ENCODE measurements around the gene ESPL1. TPM values are rescaled to one million over a fixed set of nuclear protein-coding genes. Genes with fewer than 3 reads are reported as not detected.
A peak's percentile ranks its signal among the peaks of the same experiment; 100 is the strongest.
"Not testable (repeated sequence)": the region's sequence is repeated elsewhere in the genome, so short reads cannot be mapped to it uniquely, and the experiment has no call there.

The ESPL1 gene
- total RNA-seq, 1 experiment from 2014 or later: 29.5 TPM

GRCh38 chr12:53326460-53327185 is 58.5 kb downstream of the ESPL1 start:
- DNase-seq: no peak
- H3K27ac ChIP-seq: no peak overlapping the region
- no peak overlapping the region for H3K4me3 ChIP-seq
- 0 out of 2 replicates have a peak, but pooled peaks cover 4% of the 10 kb centered on the region for H3K4me1 ChIP-seq
- no peaks in the 10 kb centered on the region for H3K36me3 ChIP-seq
- peaks cover 10% of the 10 kb centered on the region for H3K27me3 ChIP-seq
- no peaks in the 10 kb centered on the region for H3K9me3 ChIP-seq (replicated peaks)

DNA sequence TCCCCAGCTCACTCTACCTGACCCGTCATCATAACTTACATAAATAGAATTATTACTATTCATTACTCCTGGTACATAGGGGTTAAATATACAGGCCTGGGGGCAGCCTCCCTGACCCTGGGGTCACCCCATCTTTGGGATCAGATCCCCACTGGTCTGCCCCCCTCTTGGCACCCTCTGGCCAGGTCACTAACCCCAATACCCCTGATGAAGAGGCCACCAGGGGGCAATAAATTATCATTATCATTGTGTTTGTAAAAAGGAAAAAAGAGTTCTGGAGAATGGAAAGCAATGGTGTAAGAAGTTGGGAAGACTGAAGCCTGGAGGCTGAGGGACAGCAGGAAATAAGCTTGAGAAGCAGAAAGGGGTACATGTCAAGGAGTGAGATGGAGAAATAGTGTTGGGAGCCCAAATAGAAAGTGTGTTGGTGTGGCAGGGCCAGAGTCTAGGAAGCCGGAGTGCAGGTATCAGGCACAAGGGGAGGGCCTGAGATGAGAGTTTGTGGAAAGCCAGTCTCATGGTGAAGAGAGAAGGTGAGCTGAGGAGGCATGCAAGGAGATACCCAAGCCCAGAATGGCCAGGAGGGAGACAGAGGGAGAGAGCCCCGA is 59.4 kb downstream of the ESPL1 start:
- Histone ChIP-seq H3K27me3 (peaks cover 10% of the 10 kb centered on the region), H3K4me1 (0 out of 2 replicates have a peak, but pooled peaks cover 4% of the 10 kb centered on the region), H3K36me3 (no peaks in the 10 kb centered on the region), H3K9me3 (replicated peaks) (no peaks in the 10 kb centered on the region), H3K27ac (no peak overlapping the region), H3K4me3 (no peak overlapping the region)
- DNase-seq: peak in 1 of 2 experiments; percentile 28

- Histone ChIP-seq H3K4me1 (0 out of 2 replicates have a peak, but pooled peaks cover 4% of the 10 kb centered on the region), H3K9me3 (replicated peaks) (no peaks in the 10 kb centered on the region), H3K36me3 (no peaks in the 10 kb centered on the region), H3K4me3 (no peak overlapping the region), H3K27me3 (peaks cover 13% of the 10 kb centered on the region), H3K27ac (no peak overlapping the region)
- DNase-seq: no peak
Observed at GRCh38 chr12:53328043-53328435, 59.9 kb downstream of the ESPL1 start.

DNA sequence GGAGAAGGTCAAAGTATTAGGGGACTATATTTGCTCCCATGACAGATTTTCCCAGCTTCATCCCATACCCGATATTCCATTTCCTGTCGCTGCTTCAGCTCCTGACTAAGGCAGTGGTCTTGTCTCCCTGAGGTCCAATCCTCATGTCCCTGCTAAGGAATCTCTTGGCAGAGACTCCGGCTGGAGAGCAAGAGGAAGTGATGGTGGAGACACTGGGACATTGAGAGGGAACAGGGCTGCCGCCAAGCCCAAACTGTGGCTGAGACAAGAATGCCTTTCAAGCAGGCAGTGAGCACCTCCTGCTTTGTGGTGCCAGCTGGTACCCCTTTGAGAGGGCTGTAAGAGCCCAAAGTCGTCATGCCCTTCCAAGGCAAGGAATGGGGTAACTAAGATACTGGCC is 62.6 kb downstream of the ESPL1 start:
- H3K36me3 ChIP-seq: no peaks in the 10 kb centered on the region
- H3K4me1 ChIP-seq: no peaks in the 10 kb centered on the region
- no peak overlapping the region for H3K27ac ChIP-seq
- DNase-seq: no peak
- no peak overlapping the region for H3K4me3 ChIP-seq
- H3K27me3 ChIP-seq: peaks cover 25% of the 10 kb centered on the region
- H3K9me3 ChIP-seq (replicated peaks): no peaks in the 10 kb centered on the region

DNA sequence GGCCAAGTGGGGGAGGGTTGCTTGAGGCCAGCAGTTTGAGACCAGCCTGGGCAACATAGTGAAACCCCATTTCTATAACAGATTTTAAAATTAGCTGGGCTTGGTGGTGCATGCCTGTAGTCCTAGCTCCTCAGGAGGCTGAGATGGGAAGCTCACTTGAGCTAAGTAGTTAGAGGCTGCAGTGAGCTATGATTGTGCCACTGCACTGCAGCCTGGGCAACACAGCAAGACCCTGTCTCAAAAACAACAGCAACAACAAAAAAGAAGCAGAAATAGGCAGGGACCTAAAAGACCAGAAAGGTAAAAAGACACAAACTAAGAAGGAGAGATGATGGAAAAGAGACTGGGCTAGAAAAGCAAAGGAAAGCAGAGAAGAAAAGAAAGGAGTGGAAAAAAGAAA is 64.2 kb downstream of the ESPL1 start:
- DNase-seq, H3K36me3 ChIP-seq: not testable (repeated sequence)
- H3K27me3 ChIP-seq: peaks cover 35% of the 10 kb centered on the region

GRCh38 chr12:53332744-53333143 is 64.6 kb downstream of the ESPL1 start:
- Histone ChIP-seq H3K9me3 (replicated peaks) (no peaks in the 10 kb centered on the region), H3K27ac (no peak overlapping the region), H3K4me1 (peaks cover 2% of the 10 kb centered on the region; the same call in 1 of the 2 replicates), H3K4me3 (no peak overlapping the region), H3K27me3 (peaks cover 35% of the 10 kb centered on the region), H3K36me3 (no peaks in the 10 kb centered on the region)
- DNase-seq: no peak

More for the DNA sequence above, 64.2 kb downstream of the ESPL1 start:
- H3K9me3 ChIP-seq (replicated peaks); H3K27ac ChIP-seq; H3K4me1 ChIP-seq; H3K4me3 ChIP-seq: not testable (repeated sequence)

- no peaks in the 10 kb centered on the region for H3K36me3 ChIP-seq
- no peak overlapping the region for H3K27ac ChIP-seq
- peaks cover 39% of the 10 kb centered on the region for H3K27me3 ChIP-seq
- DNase-seq: no peak
- H3K4me1 ChIP-seq: peaks cover 5% of the 10 kb centered on the region; the same call in 1 of the 2 replicates
- no peaks in the 10 kb centered on the region for H3K9me3 ChIP-seq (replicated peaks)
- no peak overlapping the region for H3K4me3 ChIP-seq
Observed at GRCh38 chr12:53333289-53333688, 65.2 kb downstream of the ESPL1 start.

DNA sequence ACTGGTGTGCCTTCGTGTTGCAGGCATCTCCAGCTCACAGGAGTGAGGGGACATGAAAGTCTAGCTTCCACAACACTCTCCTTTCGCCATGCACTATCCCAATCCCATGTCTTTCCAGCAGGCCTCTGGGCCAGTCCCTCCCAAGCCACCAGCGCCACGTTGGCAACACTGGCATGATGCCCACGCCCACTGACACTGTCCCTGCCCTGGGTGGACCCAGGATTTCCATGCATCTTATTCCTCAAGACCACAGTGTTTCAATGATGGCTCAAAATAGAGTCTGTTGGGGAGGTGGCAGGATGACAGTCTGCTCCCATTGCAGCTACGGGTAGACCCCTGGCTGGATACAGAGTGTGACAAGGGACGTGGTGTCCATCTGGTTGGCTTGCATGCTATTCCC is 65.7 kb downstream of the ESPL1 start:
- Histone ChIP-seq H3K27me3 (peaks cover 45% of the 10 kb centered on the region), H3K9me3 (replicated peaks) (no peaks in the 10 kb centered on the region), H3K4me1 (peaks cover 6% of the 10 kb centered on the region; the same call in 1 of the 2 replicates), H3K36me3 (no peaks in the 10 kb centered on the region), H3K4me3 (no peak overlapping the region), H3K27ac (no peak overlapping the region)
- no peak for DNase-seq

GRCh38 chr12:53334822-53335221 is 66.7 kb downstream of the ESPL1 start:
- Histone ChIP-seq H3K36me3 (no peaks in the 10 kb centered on the region), H3K27ac (no peak overlapping the region), H3K27me3 (peaks cover 45% of the 10 kb centered on the region), H3K4me3 (no peak overlapping the region), H3K9me3 (replicated peaks) (no peaks in the 10 kb centered on the region), H3K4me1 (peaks cover 6% of the 10 kb centered on the region; the same call in 1 of the 2 replicates)
- no peak for DNase-seq

DNA sequence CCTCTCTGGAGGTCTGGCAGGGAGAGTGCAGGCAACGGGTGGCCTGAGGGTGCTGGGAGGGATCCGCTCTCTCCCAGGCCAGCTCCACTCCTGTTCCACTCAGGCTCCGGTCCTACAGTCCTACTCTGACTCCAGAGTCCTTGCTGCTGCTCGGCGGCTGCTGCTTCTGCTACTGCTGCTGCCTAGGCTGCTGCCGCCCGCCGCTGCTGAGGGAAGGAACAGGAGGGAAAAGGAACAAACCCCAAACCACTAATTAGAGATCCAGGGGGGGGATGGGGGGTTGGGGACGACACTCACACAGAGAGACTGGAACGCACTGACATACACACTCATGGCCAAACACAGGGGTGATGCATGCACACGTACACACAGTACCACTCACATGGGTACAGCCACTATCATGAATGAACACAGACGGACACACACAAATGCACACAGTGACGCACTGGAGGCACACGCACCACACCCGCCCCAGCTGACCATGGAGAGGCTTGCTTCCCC is 68.1 kb downstream of the ESPL1 start, which contains the start of gene SP7:
TSS of gene SP7 (minus strand) at position 174 of the 501 bp plus-strand sequence. CDS start 708 bp downstream, outside the sequence.
- H3K4me1 ChIP-seq: peaks cover 6% of the 10 kb centered on the region; the same call in 1 of the 2 replicates
- peaks cover 45% of the 10 kb centered on the region for H3K27me3 ChIP-seq
- H3K9me3 ChIP-seq (replicated peaks): no peaks in the 10 kb centered on the region
- H3K4me3 ChIP-seq: no peak within 1 kb of the TSS
- DNase-seq: no peak
- H3K27ac ChIP-seq: no peak within 1 kb of the TSS
- no peaks in the 10 kb centered on the region for H3K36me3 ChIP-seq

DNA sequence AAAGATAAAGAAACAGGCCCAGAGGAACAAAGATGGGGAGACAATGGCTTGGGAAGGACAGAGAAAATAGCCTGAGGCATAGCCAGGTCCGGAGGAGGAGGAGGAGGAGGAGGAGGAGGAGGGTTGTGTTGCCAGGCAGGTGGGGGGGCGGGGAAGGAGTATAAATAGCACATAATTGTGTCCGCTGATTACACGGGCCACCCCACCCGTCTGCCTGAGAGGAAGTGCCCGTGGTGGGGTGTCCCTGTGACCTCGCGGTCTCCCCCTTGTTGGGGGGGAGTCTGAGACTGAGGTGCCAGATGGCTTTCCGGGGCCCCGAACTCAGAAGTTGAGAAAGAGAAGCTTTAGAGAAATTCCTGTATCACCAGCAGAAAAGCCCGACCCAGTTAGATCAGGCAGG is 69.9 kb downstream of the ESPL1 start:
- peaks cover 42% of the 10 kb centered on the region for H3K27me3 ChIP-seq
- no peaks in the 10 kb centered on the region for H3K36me3 ChIP-seq
- no peak for DNase-seq
- H3K27ac ChIP-seq: no peak overlapping the region
- no peak overlapping the region for H3K4me3 ChIP-seq
- H3K4me1 ChIP-seq: peaks cover 6% of the 10 kb centered on the region; the same call in 1 of the 2 replicates
- H3K9me3 ChIP-seq (replicated peaks): no peaks in the 10 kb centered on the region

GRCh38 chr12:53338916-53339315 is 70.8 kb downstream of the ESPL1 start:
- no peaks in the 10 kb centered on the region for H3K9me3 ChIP-seq (replicated peaks)
- H3K4me3 ChIP-seq: no peak overlapping the region
- DNase-seq: peak; percentile 25 to 38
- H3K27ac ChIP-seq: no peak overlapping the region
- H3K4me1 ChIP-seq: peaks cover 6% of the 10 kb centered on the region; the same call in 1 of the 2 replicates
- H3K27me3 ChIP-seq: peaks cover 35% of the 10 kb centered on the region
- no peaks in the 10 kb centered on the region for H3K36me3 ChIP-seq

GRCh38 chr12:53340398-53340797 is 72.3 kb downstream of the ESPL1 start:
- DNase-seq: no peak
- H3K27ac ChIP-seq: no peak overlapping the region
- peaks cover 7% of the 10 kb centered on the region for H3K4me1 ChIP-seq
- H3K9me3 ChIP-seq (replicated peaks): no peaks in the 10 kb centered on the region
- H3K4me3 ChIP-seq: no peak overlapping the region
- no peaks in the 10 kb centered on the region for H3K36me3 ChIP-seq
- H3K27me3 ChIP-seq: peaks cover 31% of the 10 kb centered on the region

Measured in SJCRH30 (cell line).